DOHH2 (cell line): Measurements from ENCODE around the gene CPN2.

Source experiments
- EZH2phosphoT487 ChIP-seq: fragments of 200-600 bp; sonication (generic); IDR thresholded peaks from 2 replicates; pipeline ENCODE4 v1.6.1; 2017; ENCODE audit warnings: borderline replicate concordance, mild to moderate bottlenecking, antibody characterized with exemption, low read length, moderate library complexity, mixed read lengths
- TF ChIP-seq, protein P1 (sequence below): fragments of 200-600 bp; sonication (generic); IDR thresholded peaks from one replicate; pipeline ENCODE4 v1.5.1; 2014; ENCODE audit warnings: antibody characterized with exemption, mild to moderate bottlenecking, low read depth, low read length; ENCODE audit not compliant: poor library complexity, severe bottlenecking

DNA sequence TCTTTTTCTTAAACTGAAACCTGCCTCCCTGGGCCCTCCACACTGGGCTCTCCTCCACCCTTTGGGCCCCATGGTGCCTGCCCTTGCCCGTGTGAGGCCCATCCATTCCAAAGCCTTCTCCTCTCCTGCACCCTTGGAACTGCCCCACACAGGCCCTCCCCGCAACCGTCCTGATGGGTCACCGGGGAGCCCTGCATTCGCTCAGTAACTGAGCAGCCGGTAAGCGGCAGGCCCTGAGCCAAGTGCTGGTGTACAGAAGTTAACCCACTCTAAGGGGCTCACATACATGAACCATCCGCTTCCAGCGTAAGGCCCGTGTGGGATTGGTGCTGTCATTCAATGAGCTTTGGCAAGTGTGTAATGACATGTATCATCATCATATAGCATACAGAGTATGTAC is 23.8 kb upstream of the CPN2 start:
- TF ChIP-seq EZH2phosphoT487 = no peak
- TF ChIP-seq, protein P1, sequence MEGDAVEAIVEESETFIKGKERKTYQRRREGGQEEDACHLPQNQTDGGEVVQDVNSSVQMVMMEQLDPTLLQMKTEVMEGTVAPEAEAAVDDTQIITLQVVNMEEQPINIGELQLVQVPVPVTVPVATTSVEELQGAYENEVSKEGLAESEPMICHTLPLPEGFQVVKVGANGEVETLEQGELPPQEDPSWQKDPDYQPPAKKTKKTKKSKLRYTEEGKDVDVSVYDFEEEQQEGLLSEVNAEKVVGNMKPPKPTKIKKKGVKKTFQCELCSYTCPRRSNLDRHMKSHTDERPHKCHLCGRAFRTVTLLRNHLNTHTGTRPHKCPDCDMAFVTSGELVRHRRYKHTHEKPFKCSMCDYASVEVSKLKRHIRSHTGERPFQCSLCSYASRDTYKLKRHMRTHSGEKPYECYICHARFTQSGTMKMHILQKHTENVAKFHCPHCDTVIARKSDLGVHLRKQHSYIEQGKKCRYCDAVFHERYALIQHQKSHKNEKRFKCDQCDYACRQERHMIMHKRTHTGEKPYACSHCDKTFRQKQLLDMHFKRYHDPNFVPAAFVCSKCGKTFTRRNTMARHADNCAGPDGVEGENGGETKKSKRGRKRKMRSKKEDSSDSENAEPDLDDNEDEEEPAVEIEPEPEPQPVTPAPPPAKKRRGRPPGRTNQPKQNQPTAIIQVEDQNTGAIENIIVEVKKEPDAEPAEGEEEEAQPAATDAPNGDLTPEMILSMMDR = no peak
